Measurements from ENCODE around the gene CD83.

The CD83 gene

DNA sequence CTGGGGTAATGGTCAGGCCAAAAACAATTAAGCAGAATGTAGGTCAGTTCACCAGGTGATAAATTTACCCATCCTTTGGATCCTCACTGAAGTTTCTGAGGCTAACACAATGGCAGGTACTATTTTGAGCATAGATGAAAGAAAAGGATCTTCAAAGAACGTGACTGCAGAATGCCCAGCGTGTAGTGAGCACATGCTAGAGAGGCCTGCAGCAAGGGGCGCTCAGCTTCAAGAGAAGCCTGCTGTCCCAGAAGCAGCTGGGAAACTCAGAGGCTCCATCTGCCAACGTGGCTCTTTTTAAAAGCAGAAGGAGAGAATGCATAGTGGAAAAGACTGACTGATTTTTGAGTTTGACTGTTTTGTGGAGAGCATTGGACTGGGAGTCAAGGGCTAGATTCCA, 57.4 kb downstream of the CD83 start:
- no peak overlapping the region for H3K4me3 ChIP-seq (ENCODE audit: control insufficient read depth, low read depth, low read length)
- no peak for TF ChIP-seq CTCF (IDR thresholded peaks at IDR 0.05; ENCODE audit: control insufficient read depth, insufficient read depth, low read depth, low read length, missing control alignments)
- no peak for DNase-seq (ENCODE audit: low read depth)

DNA sequence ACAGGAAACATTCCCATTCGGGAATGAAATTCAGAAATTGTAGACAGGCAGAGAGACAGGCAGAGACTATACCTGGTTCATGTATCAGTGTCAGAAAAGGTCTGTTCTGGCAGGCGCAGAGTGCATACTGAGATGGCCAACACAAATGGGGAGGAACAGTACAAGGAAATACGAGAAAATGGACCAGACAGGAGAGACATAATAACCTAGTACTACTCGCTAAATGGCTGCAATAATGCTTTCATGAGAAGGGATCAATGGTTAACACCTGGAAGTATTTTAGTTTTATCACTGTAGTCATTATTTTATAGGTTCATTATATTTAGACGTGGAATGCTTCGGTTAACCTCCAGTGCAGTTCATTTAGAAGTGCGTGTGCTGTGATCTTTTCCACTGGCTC, 58.9 kb downstream of the CD83 start:
- H3K4me3 ChIP-seq (ENCODE audit: control insufficient read depth, low read depth, low read length): no peak overlapping the region
- DNase-seq (ENCODE audit: low read depth): no peak
- no peak for TF ChIP-seq CTCF (IDR thresholded peaks at IDR 0.05; ENCODE audit: control insufficient read depth, insufficient read depth, low read depth, low read length, missing control alignments)

DNA sequence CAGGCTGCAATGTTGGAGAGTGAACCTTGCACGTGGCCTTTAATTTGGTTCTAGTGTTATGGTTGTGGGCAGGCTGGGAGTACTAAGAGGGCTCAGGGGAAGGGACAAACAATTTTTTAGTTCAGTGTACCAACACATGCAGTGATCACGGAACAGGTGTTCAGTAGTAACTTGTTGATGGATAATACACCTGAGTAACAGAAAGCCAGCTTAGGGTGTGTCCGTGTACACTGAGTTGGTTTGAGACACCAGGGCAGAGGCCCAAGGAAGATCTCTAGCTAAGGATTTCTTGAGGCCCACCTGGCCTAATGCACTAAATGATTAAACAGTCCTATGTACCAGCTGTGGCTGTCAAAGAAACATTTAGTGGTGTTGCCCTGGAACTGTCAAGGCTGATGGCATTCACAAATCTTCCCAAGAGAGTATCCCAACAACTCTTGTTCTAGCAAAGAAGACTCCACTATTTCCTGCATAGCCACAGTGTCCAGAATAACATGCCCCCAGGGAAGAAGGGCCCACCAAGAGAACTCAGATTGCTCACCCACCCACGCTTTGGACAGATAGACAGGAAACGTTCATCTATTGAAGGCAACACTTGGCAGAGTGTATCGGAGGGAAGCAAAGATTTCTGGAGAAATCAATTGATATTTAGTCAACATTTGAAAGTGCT, 60.0 kb downstream of the CD83 start:
- TF ChIP-seq CTCF (IDR thresholded peaks at IDR 0.05; ENCODE audit: control insufficient read depth, insufficient read depth, low read depth, low read length, missing control alignments): no peak

GRCh38 chr6:14178083-14178445, 60.5 kb downstream of the CD83 start:
- no peak for TF ChIP-seq CTCF (IDR thresholded peaks at IDR 0.05; ENCODE audit: control insufficient read depth, insufficient read depth, low read depth, low read length, missing control alignments)
- no peak overlapping the region for H3K4me3 ChIP-seq (ENCODE audit: control insufficient read depth, low read depth, low read length)
- DNase-seq (ENCODE audit: low read depth): no peak

More for the DNA sequence above, 60.0 kb downstream of the CD83 start:
- DNase-seq (ENCODE audit: low read depth): no peak
- H3K4me3 ChIP-seq (ENCODE audit: control insufficient read depth, low read depth, low read length): no peak overlapping the region

GRCh38 chr6:14180609-14181008, 63.0 kb downstream of the CD83 start:
- no peak for DNase-seq (ENCODE audit: low read depth)
- no peak overlapping the region for H3K4me3 ChIP-seq (ENCODE audit: control insufficient read depth, low read depth, low read length)
- no peak for TF ChIP-seq CTCF (IDR thresholded peaks at IDR 0.05; ENCODE audit: control insufficient read depth, insufficient read depth, low read depth, low read length, missing control alignments)

DNA sequence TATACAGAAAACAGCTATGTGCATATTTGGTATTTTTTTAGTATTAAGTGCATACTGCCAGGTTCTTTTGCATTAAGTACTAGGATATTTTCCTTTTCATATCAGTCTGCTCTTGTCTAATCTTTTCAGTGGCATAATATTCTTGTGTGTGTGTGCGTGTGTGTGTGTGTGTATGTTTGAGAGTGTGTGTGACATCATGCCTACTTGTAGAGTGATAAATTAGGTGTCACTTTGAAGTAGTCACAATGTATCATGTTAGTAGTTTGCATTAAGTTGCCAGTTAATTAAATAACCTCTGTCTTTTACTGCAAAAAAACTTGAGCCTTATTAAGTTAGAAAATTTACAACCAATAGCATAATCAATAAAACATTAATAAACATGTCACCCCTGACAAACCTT, 65.3 kb downstream of the CD83 start:
- no peak for DNase-seq (ENCODE audit: low read depth)
- no peak for TF ChIP-seq CTCF (IDR thresholded peaks at IDR 0.05; ENCODE audit: control insufficient read depth, insufficient read depth, low read depth, low read length, missing control alignments)
- no peak overlapping the region for H3K4me3 ChIP-seq (ENCODE audit: control insufficient read depth, low read depth, low read length)

Data from AG09309 (cell line).